ENCODE measurements around the gene NPTN. TPM values are rescaled to one million over a fixed set of nuclear protein-coding genes. Genes with fewer than 3 reads are reported as not detected.

The NPTN gene
- 100 to 1,000 TPM in 1 of 4 donors, 10 to 100 TPM in 3; 81.6 to 125 (median 92.4) TPM for total RNA-seq

GRCh38 chr15:73633111-73633990, at the start of gene NPTN:
Gene NPTN, minus strand, starts transcription at chr15:73633389. Its CDS starts 174 bp downstream, at chr15:73633215.
- intact Hi-C loops (cut with DNase I), result no loop called here
- Histone ChIP-seq H3K4me1 (peaks cover 29 to 60% (median 38%) of the 10 kb centered on the region in 3 donors), H3K27me3 (no peaks in the 10 kb centered on the region), H3K27ac (peak within 1 kb of the TSS; percentile 97 to 99 (median 98)), H3K9me3 (no peaks in the 10 kb centered on the region), H3K4me3 (peak within 1 kb of the TSS; percentile 75 to 94 (median 84)), H3K36me3 (no peaks in the 10 kb centered on the region)
- DNase-seq, result peak; percentile 87
- TF ChIP-seq CTCF (IDR thresholded peaks at IDR 0.05), result peak in 2 of 6 experiments; percentile 2 to 6
- peak in 3 of 4 donors; percentile 54 to 77 (median 77) for TF ChIP-seq POLR2A (IDR thresholded peaks at IDR 0.05)
- 3 to 10% methylated on average over 7 to 15 of the region's 62 CpGs for WGBS, 2 donors

- intact Hi-C loops (cut with DNase I), result no loop called here
- no peak for TF ChIP-seq POLR2A (IDR thresholded peaks at IDR 0.05)
- TF ChIP-seq CTCF (IDR thresholded peaks at IDR 0.05), result no peak
- no peaks in the 10 kb centered on the region for H3K9me3 ChIP-seq
- WGBS, 2 donors, result 77 to 82% methylated on average over 11 to 12 of the region's 14 CpGs
- no peak overlapping the region for H3K27ac ChIP-seq
- no peaks in the 10 kb centered on the region for H3K36me3 ChIP-seq
- peaks cover 25 to 52% (median 32%) of the 10 kb centered on the region in 3 donors for H3K4me1 ChIP-seq
- H3K4me3 ChIP-seq, result no peak overlapping the region
- peaks cover 0 to 96% (median 0%) of the 10 kb centered on the region in 4 donors for H3K27me3 ChIP-seq
- no peak for DNase-seq
Measured at GRCh38 chr15:73682600-73683090, 49.5 kb upstream of the NPTN start.

GRCh38 chr15:73681856-73682599, 48.8 kb upstream of the NPTN start:
- peaks cover 22 to 51% (median 30%) of the 10 kb centered on the region in 3 donors for H3K4me1 ChIP-seq
- 78 to 86% methylated on average over 2 to 3 of the region's 3 CpGs for WGBS, 2 donors
- no peak for DNase-seq

GRCh38 chr15:73681063-73681462, 47.9 kb upstream of the NPTN start:
- Histone ChIP-seq H3K36me3 (no peaks in the 10 kb centered on the region), H3K4me1 (peaks cover 12 to 41% (median 21%) of the 10 kb centered on the region in 3 donors), H3K9me3 (no peaks in the 10 kb centered on the region), H3K27me3 (peaks cover 0 to 96% (median 0%) of the 10 kb centered on the region in 4 donors), H3K27ac (no peak overlapping the region), H3K4me3 (no peak overlapping the region)
- WGBS, 2 donors, result 58 to 80% methylated on average over 3 of the region's 3 CpGs
- TF ChIP-seq POLR2A (IDR thresholded peaks at IDR 0.05), result no peak
- no peak for TF ChIP-seq CTCF (IDR thresholded peaks at IDR 0.05)
- intact Hi-C loops (cut with DNase I), result no loop called here
- DNase-seq, result no peak

More at GRCh38 chr15:73681856-73682599, 48.8 kb upstream of the NPTN start:
- Histone ChIP-seq H3K4me3 (no peak overlapping the region), H3K27ac (no peak overlapping the region), H3K27me3 (peaks cover 0 to 96% (median 0%) of the 10 kb centered on the region in 4 donors), H3K9me3 (no peaks in the 10 kb centered on the region), H3K36me3 (no peaks in the 10 kb centered on the region)
- intact Hi-C loops (cut with DNase I), result no loop called here
- no peak for TF ChIP-seq CTCF (IDR thresholded peaks at IDR 0.05)
- no peak for TF ChIP-seq POLR2A (IDR thresholded peaks at IDR 0.05)
